LHCN-M2 (cell line): ENCODE measurements around the gene RPS2. TPM values are rescaled to one million over a fixed set of nuclear protein-coding genes. Genes with fewer than 3 reads are reported as not detected.
A peak's percentile ranks its signal among the peaks of the same experiment; 100 is the strongest.
"Not testable (repeated sequence)": the region's sequence is repeated elsewhere in the genome, so short reads cannot be mapped to it uniquely, and the experiment has no call there.

ENCODE experiments used
- DNase-seq: peaks from one replicate; pipeline ENCODE4 v3.0.0-alpha.2; 2012; ENCODE audit warnings: low read depth
- polyA plus RNA-seq: library from polyadenylated mRNA; unstranded; fragments of >200 nt; gene quantifications from one replicate; pipeline ENCODE4 v1.2.1, GENCODE V29; 2012; ENCODE audit warnings: missing spikeins
- total RNA-seq: library from RNA; depleted of rRNA; stranded (reverse); fragments of >200 nt; gene quantifications from 2 replicates; pipeline ENCODE4 v1.2.3, GENCODE V29; 2014; rRNA removed

RPS2 gene
- total RNA-seq = 2,551 and 2,646 TPM in 2 replicates
- 4,662 TPM for polyA plus RNA-seq

DNA sequence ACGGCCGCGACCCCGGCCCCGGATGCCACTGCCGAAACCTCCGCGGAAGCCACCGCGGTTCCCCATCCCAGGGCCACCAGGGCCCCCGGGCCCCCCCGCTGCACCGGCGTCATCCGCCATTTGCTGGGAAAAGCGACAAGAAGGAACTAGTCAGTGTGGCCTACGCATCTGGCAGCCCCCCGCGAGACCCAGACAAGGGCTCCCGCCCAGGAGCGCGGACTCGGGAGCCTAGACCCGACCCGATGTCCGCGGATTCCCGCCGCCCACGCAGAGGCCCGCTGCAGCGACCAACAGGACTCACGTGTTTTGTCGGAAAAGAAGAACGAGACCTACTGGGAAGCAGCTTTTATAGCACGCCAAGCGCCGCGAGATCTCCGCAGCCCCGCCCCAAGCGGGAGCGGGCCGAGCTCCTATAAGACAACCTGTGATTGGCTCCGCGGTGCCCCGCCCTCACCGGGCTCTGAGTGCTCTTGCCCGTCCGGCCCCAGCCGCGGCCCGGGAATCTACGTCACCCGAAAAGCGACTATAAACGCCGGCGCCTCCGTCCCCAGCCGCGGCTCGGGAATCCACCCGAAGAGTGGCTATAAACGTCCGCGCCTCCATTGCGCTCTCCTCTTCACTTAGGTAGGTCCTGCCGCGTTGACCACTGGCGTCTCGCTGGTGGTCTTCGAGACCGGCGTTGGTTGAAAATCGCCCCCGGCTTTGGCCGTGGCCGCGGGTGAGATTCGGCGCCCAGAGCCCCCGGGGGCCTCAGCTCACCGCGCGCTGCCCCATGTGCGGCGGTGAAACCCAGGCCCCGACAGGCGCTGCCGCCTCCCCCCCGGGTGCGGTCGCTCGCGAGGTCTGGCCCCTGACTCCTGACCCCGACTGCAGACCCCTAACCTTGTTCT, at the start of gene RPS2:
TSS of gene RPS2 (minus strand) at position 321 of the 890 bp plus-strand sequence. CDS start at position 120, 201 bp downstream.
- peak; percentile 97 for DNase-seq

DNA sequence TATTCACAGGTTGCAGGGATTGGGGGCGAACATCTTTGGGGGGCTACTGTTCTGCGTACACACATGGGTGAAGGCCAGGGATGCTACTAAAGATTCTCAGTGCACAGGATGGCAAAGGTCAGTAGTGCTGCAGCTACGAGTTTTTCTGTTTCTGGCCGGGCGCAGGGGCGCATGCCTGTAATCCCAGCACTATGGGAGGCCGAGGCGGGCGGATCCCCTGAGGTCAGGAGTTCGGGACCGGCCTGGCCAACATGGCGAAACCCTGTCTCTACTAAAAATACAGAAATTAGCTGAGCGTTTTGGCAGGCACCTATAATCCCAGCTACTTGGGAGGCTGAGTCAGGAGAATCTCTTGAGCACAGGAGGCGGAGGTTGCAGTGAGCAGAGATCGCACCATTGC, 48.9 kb upstream of the RPS2 start:
- no peak for DNase-seq

GRCh38 chr16:2011726-2012125, 47.1 kb upstream of the RPS2 start:
- DNase-seq = not testable (repeated sequence)

DNA sequence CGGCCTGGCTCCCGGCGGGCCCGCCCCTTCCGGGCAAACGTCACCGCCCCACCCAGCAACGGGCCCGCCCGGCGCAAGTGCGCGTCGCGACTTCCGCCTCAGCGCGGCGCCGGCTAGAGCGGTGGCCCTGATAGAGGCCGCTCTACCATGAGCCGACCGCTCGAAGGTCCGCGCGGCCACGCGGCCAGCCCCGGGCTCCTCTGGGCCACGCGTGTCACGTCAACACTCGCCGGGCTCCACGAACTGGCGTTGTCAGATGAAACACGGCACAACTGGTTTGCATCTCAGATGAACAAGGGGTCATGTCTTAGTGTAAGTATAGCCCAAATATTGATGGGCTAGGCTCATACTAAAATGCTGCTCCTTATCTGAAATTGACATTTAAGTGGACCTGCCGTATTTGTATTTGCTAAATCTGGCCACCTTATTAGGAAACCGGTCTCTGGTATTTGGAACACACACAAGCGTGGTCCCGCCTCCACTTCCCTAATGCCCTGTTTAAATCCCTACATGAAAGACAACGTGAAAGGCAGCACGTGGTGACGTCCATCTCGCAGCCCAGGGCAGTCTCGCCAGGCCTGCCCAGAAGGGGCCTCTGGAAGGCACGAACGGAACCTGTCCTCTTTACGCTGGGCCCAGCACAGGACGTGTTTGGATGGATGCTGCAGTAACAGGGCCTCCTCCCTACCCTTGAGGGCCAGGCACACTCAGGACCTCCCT, 45.3 kb upstream of the RPS2 start, which contains the start of gene ZNF598:
TSS of gene ZNF598 (minus strand) at position 31 of the 720 bp plus-strand sequence.
- DNase-seq = peak; percentile 85

DNA sequence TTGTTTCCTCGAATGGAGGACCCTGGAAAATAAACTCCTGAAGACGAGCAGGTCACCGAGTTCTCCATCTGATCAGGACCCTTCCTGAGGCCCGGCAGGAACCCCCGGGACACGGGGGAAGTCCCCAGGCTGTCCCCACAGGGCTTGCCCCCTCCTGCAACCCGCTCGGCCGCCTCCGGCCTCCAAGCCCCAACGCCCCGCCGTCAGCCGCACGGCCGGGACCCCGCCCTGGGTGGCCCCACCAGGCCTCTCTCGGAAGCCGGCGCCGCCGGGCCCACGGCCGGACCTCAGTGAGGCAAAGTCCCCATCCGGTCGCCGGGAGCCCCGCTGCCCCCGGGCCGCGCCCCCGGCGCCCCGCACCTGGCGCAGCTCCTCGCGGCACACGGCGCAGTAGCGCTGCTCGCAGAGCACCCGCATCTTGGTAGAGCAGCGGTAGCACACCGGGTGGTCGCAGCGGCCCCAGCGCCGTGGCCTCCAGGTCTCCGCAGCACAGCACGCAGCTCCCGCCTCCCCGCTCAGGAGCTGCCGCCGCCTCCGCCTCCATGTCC, 44.6 kb upstream of the RPS2 start:
- no peak for DNase-seq

- peak; percentile 59 for DNase-seq
These were observed 44.1 kb upstream of the RPS2 start for GRCh38 chr16:2008631-2009163.

GRCh38 chr16:2008009-2008526, 43.4 kb upstream of the RPS2 start:
- DNase-seq = peak; percentile 75

DNA sequence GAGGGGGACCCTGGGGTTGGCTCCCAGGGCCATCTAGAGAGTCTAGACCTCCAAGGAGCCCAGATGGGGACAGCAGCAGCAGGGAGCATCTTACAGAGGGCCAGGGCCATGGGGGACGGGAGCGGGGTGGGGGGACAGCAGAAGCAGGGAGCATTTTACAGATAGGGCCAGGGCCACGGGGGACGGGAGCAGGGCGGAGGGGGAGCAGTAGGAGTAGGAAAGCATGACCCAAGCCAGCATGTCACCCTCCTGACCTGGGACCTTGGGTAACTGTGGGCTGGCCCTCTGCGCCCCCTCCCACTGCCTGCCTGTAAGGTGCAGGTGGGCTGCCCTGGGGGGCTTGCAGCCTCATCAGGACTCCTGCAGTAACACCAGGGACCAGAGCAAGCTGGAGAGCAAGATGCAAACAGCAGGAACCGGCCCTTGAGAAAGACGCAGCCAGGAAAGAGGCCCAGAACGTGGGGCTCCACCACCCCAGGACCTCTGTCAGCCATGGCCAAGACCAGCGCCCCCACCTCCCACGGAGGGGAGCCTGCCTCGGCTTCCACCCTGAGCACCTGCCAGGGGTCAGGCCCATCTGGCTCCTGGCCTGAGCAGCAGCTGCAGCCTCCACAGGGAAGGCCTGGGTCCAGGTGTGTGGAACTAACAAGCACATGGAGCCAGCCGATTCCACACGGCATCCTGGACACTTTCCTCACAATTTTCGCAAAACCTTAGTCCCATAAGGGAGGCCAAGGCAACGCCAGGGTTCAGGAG, 42.6 kb upstream of the RPS2 start:
- DNase-seq = no peak

DNA sequence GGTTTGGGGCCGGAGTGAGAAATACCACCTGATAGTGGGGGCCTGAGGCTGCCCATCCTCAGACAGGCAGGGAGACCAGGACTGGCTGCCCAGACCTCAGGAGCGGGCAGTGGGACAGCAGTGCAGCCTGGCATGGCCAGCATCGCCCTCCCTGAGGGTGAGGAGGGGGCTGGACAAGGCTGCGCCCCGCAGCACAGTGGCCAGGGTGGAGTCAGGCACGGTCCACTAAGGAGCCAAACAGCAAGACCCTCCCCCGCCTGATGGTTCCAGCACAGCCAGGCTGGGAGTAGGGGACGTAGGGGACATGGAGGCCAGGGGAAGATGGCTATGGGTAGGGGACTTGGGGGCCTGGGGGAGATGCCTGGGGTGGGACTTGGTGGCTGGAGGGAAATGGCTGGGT, 41.7 kb upstream of the RPS2 start:
- DNase-seq = no peak

- DNase-seq = no peak
These were observed 41.0 kb upstream of the RPS2 start for GRCh38 chr16:2005646-2006045.

DNA sequence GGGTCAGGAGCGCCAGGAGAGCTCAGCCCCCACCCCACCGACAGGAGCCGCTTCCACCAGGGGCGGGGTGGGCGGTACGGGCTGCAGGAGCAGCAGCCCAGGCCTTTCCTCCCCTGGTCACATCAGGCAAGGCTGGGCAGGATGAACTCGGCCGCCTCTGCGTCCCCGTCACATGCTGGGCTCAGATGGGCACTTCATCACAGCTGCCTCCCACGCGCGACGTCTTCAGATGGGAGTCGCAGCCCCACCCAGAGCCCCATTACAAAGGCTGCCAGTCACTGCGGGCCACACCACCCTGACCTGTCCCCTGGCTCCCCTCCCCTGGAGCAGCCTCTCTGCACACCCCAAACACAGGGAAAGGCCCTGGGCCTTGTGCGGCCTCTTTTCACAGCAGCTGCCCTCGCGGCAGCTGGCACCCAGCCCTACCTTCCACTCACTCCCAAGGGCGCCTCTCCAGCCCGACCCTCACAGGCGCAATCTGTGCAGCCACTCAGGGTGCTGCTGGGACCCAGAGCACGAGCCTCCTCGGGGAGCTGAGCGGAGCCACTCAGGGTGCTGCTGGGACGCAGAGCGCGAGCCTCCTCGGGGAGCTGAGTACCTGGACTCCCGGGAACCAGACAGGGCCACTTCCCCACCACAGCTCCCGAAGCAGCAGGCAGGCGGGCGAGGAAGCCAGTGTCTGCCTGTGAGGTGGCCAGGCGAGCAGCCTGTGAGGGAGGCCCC, 40.3 kb upstream of the RPS2 start:
- DNase-seq = no peak

DNA sequence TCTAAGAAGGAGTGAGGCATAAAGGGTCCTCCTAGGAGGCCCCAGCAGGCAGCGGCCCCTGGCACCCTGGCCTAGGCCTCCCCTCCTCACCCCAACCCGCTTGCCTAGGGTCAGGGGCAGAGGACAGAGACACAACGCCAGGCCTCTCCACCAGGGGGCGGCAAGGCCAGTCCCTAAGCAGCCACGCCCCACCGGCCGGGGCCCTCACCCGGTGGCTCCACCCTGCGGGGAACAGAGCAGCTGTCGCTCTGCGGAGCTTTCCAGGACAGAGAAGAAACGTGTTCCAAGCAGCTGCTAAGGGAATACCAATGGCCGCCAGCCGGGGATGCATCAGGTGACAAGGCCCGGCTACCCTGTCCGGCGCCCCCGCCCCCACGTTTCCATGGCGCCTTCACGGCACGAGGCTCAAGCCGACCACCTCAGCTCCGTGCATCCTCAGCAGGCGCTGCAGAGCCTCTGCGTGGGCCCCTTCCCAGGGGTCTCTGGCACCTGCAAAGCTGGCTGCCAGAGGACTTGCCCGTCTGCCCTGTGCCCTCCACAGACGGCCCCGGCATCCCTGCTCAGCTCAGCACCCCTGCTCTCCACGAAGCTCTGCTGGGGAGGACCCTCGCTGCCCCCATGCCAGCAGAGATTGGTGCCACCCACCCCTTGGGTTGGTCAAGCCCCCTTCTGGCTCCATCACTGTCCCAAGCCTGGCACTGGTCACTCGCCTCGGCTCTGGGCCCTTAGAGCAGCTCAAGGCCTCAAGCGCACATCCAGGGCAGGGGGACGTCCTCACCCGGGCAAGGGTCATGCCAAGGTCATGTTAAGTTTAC, 39.4 kb upstream of the RPS2 start:
- peak; percentile 97 for DNase-seq

DNA sequence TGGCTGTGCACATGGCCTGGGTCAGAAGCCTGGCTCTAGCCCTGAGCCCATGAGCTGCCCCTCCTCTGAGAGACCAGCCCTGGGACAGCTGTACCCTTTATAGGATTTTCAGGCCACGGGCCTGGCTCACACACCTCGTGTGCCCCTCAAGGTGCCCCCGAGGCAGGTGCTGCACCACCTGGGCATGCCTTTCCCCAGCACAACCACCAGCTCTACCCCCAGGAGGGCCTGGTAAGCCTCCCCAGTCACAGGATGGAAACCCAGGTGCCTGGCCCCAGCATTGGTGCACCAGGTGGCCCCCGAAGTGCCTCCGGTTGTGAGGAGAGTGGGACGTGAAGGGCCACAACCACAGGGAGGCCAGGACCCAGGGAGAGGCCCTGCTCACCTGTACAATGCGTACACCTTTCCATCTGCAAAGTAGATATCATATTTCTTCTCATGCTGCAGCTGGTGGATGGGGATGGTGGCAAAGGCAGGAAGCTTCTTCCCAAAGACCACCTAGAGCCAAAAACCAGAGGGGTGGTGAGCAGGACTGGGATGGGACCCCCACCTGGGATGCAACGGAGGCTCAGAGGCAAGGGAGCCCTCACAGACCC, 38.7 kb upstream of the RPS2 start:
- no peak for DNase-seq

DNA sequence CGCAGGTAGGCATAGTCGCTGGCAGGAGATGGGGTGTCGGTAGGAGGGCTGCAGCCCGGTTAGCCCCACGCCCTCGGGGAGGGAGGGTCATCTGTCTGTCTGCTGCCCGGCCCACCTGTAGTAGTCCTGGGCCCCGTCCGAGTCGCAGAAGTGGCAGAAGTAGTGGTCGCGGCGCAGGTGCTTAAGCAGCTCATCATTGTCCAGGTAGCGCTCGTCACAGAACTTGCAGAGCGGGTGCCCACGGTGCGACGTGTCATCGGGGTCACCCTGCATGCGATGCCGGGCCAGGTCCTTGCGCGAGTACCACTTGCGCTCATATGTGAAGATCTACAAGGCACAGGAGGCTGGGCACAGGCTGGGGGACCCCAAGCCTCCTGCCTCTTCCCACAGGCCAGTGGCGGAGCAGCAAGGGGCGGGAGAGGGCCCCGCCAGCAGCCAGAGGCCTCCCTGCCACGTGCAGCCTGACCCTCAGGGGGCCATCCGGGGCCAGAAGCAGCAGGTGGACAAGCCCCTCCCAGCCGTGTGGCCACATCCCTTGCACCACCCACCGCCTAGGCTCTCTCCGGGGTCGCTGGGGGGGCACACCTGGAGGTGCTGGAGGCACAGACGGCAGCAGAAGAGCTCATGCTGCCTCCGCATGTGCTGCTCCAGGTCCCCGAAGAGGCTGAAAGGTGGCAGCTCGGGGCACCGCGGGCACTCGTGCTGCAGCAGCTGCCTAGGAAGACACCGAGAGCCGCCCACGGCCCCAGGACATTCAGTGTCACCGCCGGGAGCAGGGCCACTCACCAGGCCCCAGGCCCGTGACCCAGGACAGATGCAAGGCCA, 38.0 kb upstream of the RPS2 start:
- DNase-seq = no peak

DNA sequence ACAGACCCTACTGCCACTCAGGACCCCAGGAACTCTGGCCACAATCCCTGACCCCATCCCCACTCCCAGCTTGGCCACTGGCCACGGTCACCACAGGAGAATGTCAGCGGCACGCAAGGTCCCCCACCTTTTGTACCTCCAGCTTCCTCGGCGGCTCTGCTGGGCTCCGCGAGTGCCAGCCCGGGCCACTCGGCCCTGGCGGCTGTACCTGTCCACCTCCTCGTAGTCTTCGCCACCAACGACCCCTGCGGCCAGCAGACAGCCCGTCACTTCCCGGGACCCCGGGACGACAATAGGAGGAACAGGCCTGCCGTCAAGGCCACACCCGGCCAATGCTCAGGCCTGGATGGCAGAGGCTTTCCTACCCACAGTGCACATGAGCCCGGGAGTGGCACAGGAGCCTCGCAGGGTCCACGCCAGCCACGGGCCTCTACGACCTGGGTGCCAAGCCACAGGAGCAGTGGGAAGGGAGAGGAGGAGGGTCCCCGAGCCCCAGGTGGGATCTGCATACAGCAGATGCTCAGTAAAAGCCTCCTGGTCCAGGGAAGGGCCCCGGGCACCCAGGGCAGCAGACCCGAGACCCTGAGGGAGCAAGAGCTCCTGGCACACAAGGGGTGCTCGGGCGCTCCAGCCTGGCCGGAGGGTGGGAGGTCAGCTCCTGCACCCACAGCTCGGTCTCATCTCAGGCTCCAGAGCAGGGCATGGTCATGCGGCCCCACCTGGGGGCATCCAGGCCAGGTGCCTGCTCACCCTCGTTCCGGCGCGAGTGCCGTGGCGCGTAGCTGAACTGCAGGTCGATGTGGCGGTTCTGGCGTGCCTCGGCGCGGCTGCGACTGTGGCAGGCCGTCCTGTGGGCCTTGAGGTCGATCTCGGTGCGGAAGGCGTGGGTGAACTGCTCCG, 37.1 kb upstream of the RPS2 start:
- DNase-seq = no peak

DNA sequence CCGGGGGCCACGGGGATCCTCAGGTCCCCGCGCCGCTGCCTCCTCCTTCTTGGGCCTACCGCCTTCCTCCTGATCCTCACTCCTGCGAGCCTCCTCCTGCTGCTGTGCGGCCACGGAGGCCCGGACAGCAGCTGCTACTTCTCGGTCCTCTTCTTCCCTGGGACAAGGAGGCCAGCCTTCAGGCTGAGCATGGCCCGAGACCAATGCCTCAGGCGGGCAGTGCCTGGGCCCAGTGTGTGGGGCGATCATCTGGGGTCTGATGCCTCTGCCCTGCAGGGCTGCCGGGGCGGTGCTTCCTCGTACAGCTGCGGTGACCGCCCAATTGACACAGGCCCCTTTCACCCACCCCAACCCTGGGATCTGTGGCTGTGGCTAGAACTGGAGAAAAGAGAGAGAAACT, 36.4 kb upstream of the RPS2 start:
- DNase-seq = no peak

DNA sequence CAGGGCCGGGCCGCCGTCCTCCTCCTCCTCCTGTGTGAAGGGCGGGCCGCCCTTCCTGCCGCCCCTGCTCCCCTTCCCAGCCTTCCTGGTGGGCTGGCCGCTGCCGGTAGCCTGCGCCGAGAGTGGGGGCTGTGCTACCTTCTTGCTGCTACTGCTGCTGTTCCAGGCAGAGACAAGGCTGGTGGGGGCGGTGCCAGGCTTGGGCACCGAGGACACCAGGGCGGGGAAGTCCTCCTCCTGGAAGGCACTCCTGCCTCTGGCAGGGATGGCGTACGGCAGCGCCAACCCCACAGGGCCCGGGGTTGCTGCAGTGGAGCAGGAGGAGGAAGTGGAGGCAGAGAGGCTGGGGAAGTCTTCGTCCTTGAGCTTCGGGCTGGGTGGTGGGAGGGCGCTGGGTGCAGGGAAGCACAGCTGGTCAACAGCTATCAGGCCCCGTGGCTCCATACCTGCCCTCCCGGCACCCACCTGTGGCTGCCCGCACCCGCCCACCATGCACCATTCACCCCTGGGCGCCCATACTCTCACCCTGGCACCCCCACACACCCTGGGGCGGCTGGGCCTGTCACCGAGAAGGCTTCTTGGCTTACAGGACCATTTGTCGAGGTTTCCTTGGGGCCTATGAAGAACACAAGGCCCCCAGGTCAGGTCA, 35.4 kb upstream of the RPS2 start:
- DNase-seq = no peak
